HG02642 (cell line): ENCODE measurements around the gene CSNK1G2.
"Not testable (repeated sequence)": the region's sequence is repeated elsewhere in the genome, so short reads cannot be mapped to it uniquely, and the experiment has no call there.

Source experiments
- ATAC-seq: cut with Tn5 transposase; IDR thresholded peaks from one replicate; pipeline ENCODE4 v1.9.1; 2021; ENCODE audit warnings: mild to moderate bottlenecking; ENCODE audit not compliant: unreplicated experiment, poor library complexity

Gene CSNK1G2

DNA sequence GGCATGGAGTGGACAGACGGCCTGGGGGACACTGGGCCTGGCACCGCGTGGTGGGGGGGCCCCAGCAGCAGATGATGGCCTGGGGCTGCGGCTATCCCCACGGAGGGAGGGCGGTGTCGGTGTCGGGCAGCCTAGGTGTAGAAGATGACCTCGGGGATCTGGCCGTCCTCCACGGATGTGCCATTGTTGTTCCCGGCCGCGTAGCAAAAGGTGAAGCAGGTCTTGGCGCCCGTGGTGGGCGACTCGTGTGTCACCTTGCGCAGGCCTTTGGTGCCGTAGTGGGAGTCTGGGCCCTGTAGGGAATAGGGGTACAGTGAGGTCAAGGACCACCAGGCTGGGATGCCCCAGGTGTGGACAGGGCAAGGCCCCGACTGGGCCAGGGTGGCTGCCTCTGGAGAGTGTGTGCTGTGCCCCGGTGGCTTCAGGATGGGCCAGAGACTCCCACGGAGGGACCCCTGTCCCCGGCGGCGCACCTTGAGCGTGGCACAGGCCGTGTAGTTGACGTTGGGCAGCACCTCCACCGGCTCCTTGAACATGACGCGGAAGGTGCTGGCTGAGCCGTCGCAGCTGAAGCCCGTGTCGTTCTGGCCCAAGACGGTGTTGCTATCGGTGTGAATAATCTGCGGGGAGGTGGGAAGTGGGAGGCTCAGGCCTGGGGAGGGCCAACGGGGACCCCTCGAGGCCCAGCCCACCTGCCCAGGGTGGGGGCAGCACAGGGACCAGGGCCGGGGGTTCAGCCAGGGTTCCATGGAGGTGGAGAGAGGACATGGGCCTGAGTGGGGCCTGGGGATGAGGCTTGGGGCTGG, 45.6 kb downstream of the CSNK1G2 start:
- ATAC-seq, result no peak

DNA sequence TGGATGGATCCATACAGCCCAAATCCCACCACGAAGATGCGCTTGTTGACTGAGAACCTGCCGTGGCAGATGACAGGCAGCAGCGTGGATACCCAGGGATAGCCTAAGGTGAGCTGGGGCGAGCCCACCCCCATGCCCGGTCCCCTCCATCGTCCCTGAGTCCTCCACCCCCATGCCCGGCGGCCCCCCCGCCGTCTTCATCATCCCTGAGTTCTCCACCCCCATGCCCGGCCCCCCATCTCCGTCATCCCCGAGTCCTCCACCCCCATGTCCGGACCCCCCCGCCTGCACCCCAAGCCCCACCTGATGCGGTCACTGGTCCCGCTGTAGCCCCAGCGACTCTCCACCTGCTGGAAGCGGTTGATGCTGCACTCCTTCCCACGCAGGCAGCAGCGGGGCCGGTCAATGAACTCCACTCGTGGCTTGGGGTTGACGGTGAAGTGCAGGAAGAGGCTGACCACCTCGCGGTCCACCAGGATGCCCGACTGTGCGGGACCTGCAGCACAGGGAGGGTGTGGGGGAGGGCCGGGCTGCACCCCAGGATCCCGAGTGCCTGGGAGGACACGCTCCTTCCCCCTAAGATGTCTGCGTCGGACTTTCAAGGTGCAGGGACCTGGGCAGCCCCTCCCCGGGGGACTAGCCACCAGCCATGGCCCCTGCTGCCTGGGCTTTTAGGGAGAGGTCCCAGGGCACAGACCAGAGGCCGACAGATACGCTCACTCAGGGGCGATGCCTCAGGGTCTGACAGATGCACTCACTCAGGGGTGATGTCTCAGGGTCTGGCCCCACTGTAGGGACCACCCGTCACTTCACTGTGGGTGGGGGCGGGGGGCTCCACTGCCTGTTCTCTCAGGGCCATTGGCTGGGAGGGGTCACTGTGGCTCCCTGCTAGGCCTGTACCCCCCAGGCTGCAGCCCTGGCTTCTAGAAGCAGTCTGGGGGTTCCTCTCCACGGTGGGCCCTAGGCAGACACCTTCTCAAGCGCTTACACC, 46.5 kb downstream of the CSNK1G2 start:
- ATAC-seq, result no peak

DNA sequence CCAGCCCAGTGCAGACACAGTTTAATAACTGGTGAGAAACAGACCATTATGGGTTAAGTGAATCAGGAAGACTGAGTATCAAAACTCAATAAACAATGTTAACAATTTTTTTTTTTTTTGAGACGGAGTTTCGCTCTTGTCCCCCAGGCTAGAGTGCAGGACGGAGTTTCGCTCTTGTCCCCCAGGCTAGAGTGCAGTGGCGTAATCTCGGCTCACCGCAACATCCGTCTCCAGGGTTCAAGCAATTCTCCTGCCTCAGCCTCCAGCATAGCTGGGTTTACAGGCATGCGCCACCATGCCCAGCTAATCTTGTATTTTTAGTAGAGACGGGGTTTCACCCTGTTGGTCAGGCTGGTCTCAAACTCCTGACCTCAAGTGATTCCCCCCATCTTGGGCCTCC, 47.5 kb downstream of the CSNK1G2 start:
- ATAC-seq, result not testable (repeated sequence)

DNA sequence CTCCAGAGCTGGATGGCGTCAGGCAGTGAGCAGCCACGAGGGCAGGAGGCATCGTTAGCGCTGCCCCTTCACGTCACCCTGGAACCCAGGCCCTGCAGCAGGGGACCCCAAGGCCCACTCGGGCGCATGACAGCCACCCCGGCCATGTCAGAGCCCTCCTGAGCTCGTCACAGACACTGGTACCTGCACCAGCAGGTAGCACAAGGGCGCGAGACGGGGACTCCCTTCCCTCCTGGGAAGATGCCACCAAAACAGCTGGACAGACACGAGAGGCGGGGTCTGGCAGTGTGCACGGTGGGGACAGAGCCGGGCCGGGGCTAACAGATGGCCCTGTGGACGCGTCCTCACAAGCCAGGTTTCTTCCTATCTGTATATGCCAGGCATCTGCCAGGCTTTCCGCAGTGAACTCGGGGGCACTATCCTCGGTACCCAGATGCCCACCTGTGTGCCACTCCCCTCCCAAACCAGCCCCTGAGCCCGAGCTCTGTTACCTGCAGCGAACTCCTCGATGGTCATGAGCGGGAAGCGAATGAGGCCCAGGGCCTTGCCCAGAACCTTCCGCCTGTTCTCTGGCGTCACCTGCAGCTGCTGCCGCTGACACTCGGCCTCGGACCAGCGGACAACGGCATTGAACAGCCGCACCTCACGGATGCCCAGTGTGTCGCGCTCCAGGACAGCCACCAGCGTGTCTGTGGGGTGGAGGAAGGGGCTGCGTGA, 48.7 kb downstream of the CSNK1G2 start:
- ATAC-seq, result no peak

DNA sequence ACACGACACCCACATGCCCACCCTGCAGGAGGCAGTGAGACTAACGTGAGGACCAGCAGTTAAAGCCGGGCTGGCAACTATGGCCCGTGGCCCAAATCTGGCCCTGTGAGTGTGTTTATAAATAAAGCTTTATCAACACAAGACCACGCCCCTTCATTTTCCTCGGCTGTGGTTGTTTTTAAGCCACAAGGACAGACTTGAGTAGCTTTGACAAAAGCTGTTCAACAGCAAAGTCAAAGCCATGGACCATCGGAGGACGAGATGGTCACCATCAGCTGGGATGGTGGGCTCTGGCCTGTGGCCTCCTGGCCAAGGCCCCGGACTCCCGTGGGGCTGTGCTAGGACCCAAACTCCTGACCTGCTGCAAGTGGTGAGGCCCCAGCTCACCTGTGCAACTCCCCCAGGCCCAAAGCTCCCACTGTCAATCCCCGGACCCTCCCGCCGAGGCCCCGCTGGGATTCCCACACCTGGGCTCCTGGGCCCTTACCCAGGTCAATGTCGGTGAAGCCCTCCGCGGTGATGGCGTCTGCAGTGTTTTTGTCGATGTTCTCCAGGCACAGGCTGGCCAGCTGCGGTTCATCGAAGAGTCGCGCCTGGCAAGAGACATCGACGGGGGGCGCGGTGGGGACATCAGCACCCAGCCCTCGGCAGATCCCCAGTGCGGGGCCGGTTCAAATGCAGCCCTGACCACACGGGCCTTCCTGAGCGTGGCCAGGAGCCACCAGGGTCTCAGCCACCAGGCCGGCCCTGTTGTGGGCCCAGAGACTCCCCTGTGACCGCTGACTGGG, 49.5 kb downstream of the CSNK1G2 start:
- no peak for ATAC-seq

DNA sequence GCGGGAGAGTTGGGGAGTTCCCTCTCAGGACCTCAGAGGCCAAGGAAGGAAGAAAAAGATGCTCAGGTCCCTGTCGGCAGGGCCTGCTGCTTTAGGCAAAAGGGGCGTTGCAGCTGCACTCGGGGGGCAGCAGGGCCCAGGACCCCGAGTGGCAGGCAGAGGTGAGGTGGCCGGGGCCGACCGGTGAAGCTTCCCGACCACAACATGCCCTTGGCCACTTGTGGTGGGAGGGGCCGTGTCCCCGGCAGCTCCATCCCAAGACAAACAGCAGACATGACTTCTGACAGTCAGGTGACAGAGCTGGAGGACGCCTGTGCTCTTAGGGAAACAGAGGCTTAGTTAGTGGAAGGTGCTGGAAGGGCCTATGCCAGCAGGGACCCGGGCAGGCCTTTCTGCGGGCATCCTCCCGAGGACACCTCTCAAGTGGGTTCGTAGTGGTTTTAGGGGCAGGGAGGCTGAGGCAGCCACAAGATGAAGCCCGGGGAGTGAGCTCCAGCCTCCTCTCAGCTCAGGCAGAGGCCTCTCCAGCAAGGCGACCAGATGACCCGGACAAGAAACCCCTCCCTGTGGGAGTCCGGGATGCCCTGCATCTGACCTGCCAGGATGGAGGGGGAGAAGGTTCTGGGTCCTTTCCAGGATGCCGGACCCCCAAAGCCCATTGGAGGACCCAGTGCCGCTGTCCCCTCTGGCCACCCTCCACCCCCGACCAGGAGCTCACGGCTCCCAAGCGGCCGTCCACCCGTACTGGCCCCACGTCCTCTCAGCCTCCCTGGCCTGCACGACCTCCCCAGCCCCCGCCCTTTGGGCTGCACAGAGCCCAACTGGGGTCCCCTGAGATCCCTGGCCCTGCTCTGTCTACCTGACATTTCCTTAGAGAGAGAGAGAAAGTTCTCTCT, 50.3 kb downstream of the CSNK1G2 start:
- ATAC-seq, result no peak

- no peak for ATAC-seq
Measured at GRCh38 chr19:1992759-1993260, 51.8 kb downstream of the CSNK1G2 start.

DNA sequence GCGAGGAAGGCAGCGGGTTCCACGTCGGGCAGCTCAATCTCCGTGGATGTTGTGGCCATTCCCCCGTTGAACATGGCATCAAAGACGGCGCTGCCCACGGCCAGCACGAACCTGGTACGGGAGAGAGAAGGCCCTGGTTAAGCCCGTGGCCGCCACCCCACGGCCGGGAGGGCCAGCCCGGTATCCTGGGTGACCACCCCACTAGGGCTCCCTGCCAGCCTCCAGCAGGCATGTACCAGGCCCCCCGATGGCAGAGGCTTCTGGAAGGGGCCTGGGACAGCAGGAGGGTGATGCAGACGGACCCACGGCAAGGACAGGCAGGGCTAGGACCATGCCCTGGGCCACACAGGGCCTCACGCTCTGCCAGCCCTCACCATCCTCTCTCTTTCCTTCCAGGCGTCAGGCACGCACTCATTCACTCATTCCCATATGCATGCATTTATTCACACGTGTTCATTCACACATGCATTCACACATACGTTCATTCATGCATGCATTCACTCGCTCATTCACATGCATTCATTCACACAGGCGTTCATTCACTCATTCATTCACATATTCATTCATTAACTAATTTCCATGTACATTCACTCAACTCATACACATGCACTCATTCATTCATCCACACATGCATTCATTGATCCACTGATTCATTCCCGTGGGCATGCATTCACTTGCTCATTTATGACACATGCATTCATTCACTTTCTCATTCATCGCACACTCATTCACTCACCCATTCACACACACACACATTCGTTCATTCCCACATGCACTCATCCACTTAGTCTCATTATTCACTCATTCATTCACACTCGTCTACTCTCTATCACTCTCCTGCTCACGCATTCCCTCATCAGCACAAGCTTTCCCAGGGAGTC, 56.6 kb downstream of the CSNK1G2 start:
- ATAC-seq, result no peak

GRCh38 chr19:1998712-1999708, 58.0 kb downstream of the CSNK1G2 start:
- ATAC-seq, result no peak

GRCh38 chr19:1999856-2000515, 59.0 kb downstream of the CSNK1G2 start:
- no peak for ATAC-seq

GRCh38 chr19:2003874-2004273, 62.9 kb downstream of the CSNK1G2 start:
- no peak for ATAC-seq

DNA sequence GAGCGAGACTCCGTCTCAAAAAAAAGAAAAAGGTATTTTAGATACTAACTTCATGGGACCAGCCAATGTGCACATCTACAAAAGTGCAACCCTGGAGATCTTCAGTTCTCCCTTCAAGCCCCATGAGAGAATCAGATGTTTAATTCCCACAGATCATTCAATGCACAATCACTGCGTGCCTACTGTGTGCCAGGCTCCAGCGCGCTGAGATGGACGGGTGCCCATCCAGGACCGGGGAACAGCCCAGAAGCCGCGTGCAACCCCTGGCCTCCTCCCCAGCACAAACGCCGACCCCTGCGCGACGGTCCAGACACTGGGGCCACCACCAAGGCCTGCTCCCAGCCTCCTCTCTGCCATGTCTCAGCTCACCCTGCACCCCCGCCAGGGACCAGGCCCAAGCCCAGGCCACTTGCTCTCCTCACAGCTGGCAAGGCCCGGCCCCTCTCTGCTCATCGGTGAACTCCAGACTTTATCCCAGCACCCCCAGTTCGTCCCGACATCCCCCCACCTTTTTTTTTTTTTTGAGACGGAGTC, 69.2 kb downstream of the CSNK1G2 start:
- ATAC-seq, result no peak

- no peak for ATAC-seq
Measured at GRCh38 chr19:2011169-2011568, 70.2 kb downstream of the CSNK1G2 start.

GRCh38 chr19:2012941-2013682, 72.1 kb downstream of the CSNK1G2 start:
- no peak for ATAC-seq

DNA sequence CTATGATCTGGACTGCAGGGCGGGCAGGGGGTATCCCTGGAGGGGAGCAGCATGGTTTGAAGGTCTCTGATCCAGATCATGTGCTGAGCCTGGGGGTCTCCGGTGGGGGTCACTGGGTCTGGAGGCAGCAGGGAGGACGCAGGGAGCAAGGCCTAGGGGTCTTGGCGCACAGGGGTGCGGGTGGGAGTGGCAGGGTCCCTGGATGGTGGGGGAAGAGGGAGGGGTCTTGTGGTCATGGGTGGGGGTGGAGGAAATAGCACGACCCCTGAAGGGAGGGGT, 72.7 kb downstream of the CSNK1G2 start:
- ATAC-seq, result no peak
